Stimulated activated CD8-positive, alpha-beta memory T cell treated with anti-CD3 and anti-CD28 coated beads, Interleukin-12 subunit alpha, Interleukin-12 subunit beta, amount 100 ng/mL, for 1 hour (primary cell): Measurements from ENCODE around the gene CACNA1A.
"Not testable (repeated sequence)": the region's sequence is repeated elsewhere in the genome, so short reads cannot be mapped to it uniquely, and the experiment has no call there.

Experiments
- DNase-seq: peaks from one replicate; pipeline ENCODE4 v3.0.0-alpha.2; 2020; ENCODE audit warnings: low read depth

Gene CACNA1A

GRCh38 chr19:13427273-13428051 lies 78.8 kb downstream of the CACNA1A start:
- DNase-seq, result no peak

- not testable (repeated sequence) for DNase-seq
Observed at GRCh38 chr19:13425875-13426274, 80.4 kb downstream of the CACNA1A start.

- DNase-seq, result no peak
Observed at GRCh38 chr19:13425151-13425550, 81.1 kb downstream of the CACNA1A start.

GRCh38 chr19:13420780-13421179 lies 85.5 kb downstream of the CACNA1A start:
- DNase-seq, result no peak

GRCh38 chr19:13417054-13417453 lies 89.2 kb downstream of the CACNA1A start:
- no peak for DNase-seq

- no peak for DNase-seq
Observed at GRCh38 chr19:13411899-13412298, 94.4 kb downstream of the CACNA1A start.

GRCh38 chr19:13410946-13411345 lies 95.3 kb downstream of the CACNA1A start:
- DNase-seq, result no peak

GRCh38 chr19:13408889-13409518 lies 97.3 kb downstream of the CACNA1A start:
- DNase-seq, result no peak

- DNase-seq, result no peak
Observed at GRCh38 chr19:13404236-13404635, 102.0 kb downstream of the CACNA1A start.

- no peak for DNase-seq
Observed at GRCh38 chr19:13401388-13401787, 104.9 kb downstream of the CACNA1A start.

GRCh38 chr19:13400296-13400695 lies 106.0 kb downstream of the CACNA1A start:
- no peak for DNase-seq

GRCh38 chr19:13399746-13400145 lies 106.5 kb downstream of the CACNA1A start:
- no peak for DNase-seq

- no peak for DNase-seq
Observed at GRCh38 chr19:13398780-13399726, 107.2 kb downstream of the CACNA1A start.

GRCh38 chr19:13398182-13398581 lies 108.1 kb downstream of the CACNA1A start:
- no peak for DNase-seq

- DNase-seq, result no peak
Observed at GRCh38 chr19:13396250-13397080, 109.8 kb downstream of the CACNA1A start.

GRCh38 chr19:13382633-13382938 lies 123.7 kb downstream of the CACNA1A start:
- no peak for DNase-seq

- no peak for DNase-seq
Observed at GRCh38 chr19:13381827-13382632, 124.2 kb downstream of the CACNA1A start.

GRCh38 chr19:13376537-13376936 lies 129.7 kb downstream of the CACNA1A start:
- no peak for DNase-seq

- no peak for DNase-seq
Observed at GRCh38 chr19:13373599-13373998, 132.7 kb downstream of the CACNA1A start.

GRCh38 chr19:13370948-13371347 lies 135.3 kb downstream of the CACNA1A start:
- DNase-seq, result no peak
